DMS 273 treated with DMSO at 0.1 percent for 48 hours (cell line): ENCODE data around the gene UNC45B.
"Not testable (repeated sequence)": the region's sequence is repeated elsewhere in the genome, so short reads cannot be mapped to it uniquely, and the experiment has no call there.

Experiments
- DNase-seq: peaks from one replicate; lab custom pipeline; 2025; lab: John Stamatoyannopoulos, UW

UNC45B gene

GRCh38 chr17:35172321-35172720 is 24.7 kb downstream of the UNC45B start:
- not testable (repeated sequence) for DNase-seq

- DNase-seq, result no peak
Observed at GRCh38 chr17:35174835-35175334, 27.3 kb downstream of the UNC45B start.

GRCh38 chr17:35175638-35176415 is 28.2 kb downstream of the UNC45B start:
- no peak for DNase-seq

- DNase-seq, result no peak
Observed at GRCh38 chr17:35176897-35177296, 29.3 kb downstream of the UNC45B start.

- not testable (repeated sequence) for DNase-seq
Observed at GRCh38 chr17:35179379-35179778, 31.8 kb downstream of the UNC45B start.

- DNase-seq, result no peak
Observed at GRCh38 chr17:35183332-35183731, 35.7 kb downstream of the UNC45B start.

GRCh38 chr17:35184274-35184673 is 36.7 kb downstream of the UNC45B start:
- no peak for DNase-seq

GRCh38 chr17:35185849-35186248 is 38.2 kb downstream of the UNC45B start:
- no peak for DNase-seq

- DNase-seq, result no peak
Observed at GRCh38 chr17:35187481-35187880, 39.9 kb downstream of the UNC45B start.

GRCh38 chr17:35188111-35188510 is 40.5 kb downstream of the UNC45B start:
- no peak for DNase-seq

GRCh38 chr17:35189291-35189690 is 41.7 kb downstream of the UNC45B start:
- DNase-seq, result no peak

GRCh38 chr17:35191001-35191695 is 43.5 kb downstream of the UNC45B start:
- DNase-seq, result no peak

- DNase-seq, result no peak
Observed at GRCh38 chr17:35192708-35193107, 45.1 kb downstream of the UNC45B start.

GRCh38 chr17:35194001-35194400 is 46.4 kb downstream of the UNC45B start, which contains the start of gene SLC35G3:
Gene SLC35G3, minus strand, starts transcription at chr17:35194393. Its CDS starts 86 bp downstream, at chr17:35194307.
- DNase-seq, result not testable (repeated sequence)

GRCh38 chr17:35195062-35195461 is 47.4 kb downstream of the UNC45B start:
- not testable (repeated sequence) for DNase-seq

- DNase-seq, result not testable (repeated sequence)
Observed at GRCh38 chr17:35202582-35202981, 55.0 kb downstream of the UNC45B start.

GRCh38 chr17:35210741-35211140 is 63.1 kb downstream of the UNC45B start:
- no peak for DNase-seq

- no peak for DNase-seq
Observed at GRCh38 chr17:35212668-35213067, 65.1 kb downstream of the UNC45B start.

- no peak for DNase-seq
Observed at GRCh38 chr17:35213412-35213940, 65.9 kb downstream of the UNC45B start.

GRCh38 chr17:35214192-35214591 is 66.6 kb downstream of the UNC45B start:
- DNase-seq, result no peak

GRCh38 chr17:35214631-35215273 is 67.1 kb downstream of the UNC45B start:
- no peak for DNase-seq

GRCh38 chr17:35217107-35217506 is 69.5 kb downstream of the UNC45B start:
- DNase-seq, result no peak
